ENCODE measurements around the gene ACAA1.

Gene ACAA1

DNA sequence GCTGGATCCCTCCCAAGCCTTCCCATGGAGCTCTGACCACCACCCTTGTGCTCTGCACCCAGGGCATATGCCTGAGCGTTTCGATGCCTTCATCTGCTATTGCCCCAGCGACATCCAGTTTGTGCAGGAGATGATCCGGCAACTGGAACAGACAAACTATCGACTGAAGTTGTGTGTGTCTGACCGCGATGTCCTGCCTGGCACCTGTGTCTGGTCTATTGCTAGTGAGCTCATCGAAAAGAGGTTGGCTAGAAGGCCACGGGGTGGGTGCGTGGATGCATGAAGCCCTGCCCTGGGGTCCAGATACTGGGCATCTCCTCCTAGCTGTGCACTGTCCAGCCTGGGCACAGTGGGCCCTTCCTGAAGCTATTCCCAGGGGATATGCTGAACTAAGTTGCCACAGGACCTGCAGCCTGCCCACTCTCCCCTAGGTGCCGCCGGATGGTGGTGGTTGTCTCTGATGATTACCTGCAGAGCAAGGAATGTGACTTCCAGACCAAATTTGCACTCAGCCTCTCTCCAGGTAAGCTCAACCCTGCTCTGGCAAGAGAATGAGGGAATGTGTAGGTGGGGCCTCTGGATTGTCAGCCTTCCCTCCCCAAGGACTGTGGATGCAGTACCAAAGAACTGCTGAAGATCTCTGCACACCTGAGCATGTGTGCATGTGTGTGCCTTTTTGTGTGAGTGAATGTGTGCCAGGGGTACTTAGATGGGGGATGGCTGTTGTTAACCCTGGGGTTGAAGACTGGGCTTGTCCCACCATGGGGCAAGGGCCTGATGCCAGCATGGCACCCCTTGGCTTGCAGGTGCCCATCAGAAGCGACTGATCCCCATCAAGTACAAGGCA is 3.6 kb upstream of the ACAA1 start:
- no peak for TF ChIP-seq CTCF (IDR thresholded peaks at IDR 0.05)
- peaks cover 8 to 22% (median 18%) of the 10 kb centered on the region in 3 donors for H3K36me3 ChIP-seq
- no peak overlapping the region for H3K27ac ChIP-seq
- H3K9me3 ChIP-seq = no peaks in the 10 kb centered on the region
- H3K4me1 ChIP-seq = peaks cover 0 to 36% (median 26%) of the 10 kb centered on the region in 4 donors
- H3K27me3 ChIP-seq = no peaks in the 10 kb centered on the region
- DNase-seq = peak in 1 of 2 donors; percentile 50
- no peak overlapping the region for H3K4me3 ChIP-seq
- intact Hi-C loops (cut with DNase I; ENCODE audit: low total_unique reads) = no loop called here

DNA sequence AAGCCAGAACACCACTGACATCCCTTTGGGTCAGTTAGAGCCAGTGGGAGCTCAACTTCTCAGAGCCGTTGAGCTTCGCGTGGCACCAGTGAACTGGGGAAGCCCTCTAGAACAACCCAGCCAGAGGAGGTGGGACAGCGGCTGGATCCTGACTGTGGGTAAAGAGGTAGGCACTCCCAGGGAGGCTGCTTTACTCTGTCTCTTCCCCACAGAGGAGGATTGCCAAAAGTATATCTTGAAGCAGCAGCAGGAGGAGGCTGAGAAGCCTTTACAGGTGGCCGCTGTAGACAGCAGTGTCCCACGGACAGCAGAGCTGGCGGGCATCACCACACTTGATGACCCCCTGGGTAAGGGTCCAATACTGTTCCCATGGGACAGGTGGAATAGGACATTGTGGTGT is 2.7 kb upstream of the ACAA1 start:
- H3K36me3 ChIP-seq = peaks cover 8 to 23% (median 18%) of the 10 kb centered on the region in 3 donors
- intact Hi-C loops (cut with DNase I; ENCODE audit: low total_unique reads) = loop anchor here (2.0 to 10.0 kb wide), 2 partner anchors 25 to 105 kb away; partner anchors contain the start of genes DLEC1 and OXSR1
- H3K27me3 ChIP-seq = no peaks in the 10 kb centered on the region
- H3K4me1 ChIP-seq = peaks cover 0 to 44% (median 33%) of the 10 kb centered on the region in 4 donors
- H3K9me3 ChIP-seq = no peaks in the 10 kb centered on the region
- no peak for TF ChIP-seq CTCF (IDR thresholded peaks at IDR 0.05)
- DNase-seq = peak in 1 of 2 donors; percentile 61
- H3K27ac ChIP-seq = peak overlapping the region in 1 of 2 donors; percentile 89
- H3K4me3 ChIP-seq = peak overlapping the region; percentile 90 to 97

- H3K27me3 ChIP-seq = no peaks in the 10 kb centered on the region
- H3K27ac ChIP-seq = peak overlapping the region; percentile 88 to 89
- H3K9me3 ChIP-seq = no peaks in the 10 kb centered on the region
- peaks cover 10 to 27% (median 18%) of the 10 kb centered on the region in 3 donors for H3K36me3 ChIP-seq
- intact Hi-C loops (cut with DNase I; ENCODE audit: low total_unique reads) = loop anchor here (2.0 to 10.0 kb wide), 2 partner anchors 26 to 104 kb away; partner anchors contain the start of genes DLEC1 and OXSR1
- DNase-seq = peak in 1 of 2 donors; percentile 48
- H3K4me3 ChIP-seq = peak overlapping the region; percentile 90 to 97
- no peak for TF ChIP-seq CTCF (IDR thresholded peaks at IDR 0.05)
- peaks cover 0 to 49% (median 33%) of the 10 kb centered on the region in 4 donors for H3K4me1 ChIP-seq
Measured at GRCh38 chr3:38139191-38139590, 2.3 kb upstream of the ACAA1 start.

- Histone ChIP-seq H3K36me3 (peaks cover 16 to 34% (median 24%) of the 10 kb centered on the region in 3 donors), H3K4me1 (peaks cover 0 to 55% (median 33%) of the 10 kb centered on the region in 4 donors), H3K27me3 (no peaks in the 10 kb centered on the region), H3K27ac (peak within 1 kb of the TSS; percentile 88 to 89), H3K4me3 (peak within 1 kb of the TSS; percentile 90 to 97), H3K9me3 (no peaks in the 10 kb centered on the region)
- intact Hi-C loops (cut with DNase I; ENCODE audit: low total_unique reads) = loop anchor here (2.0 to 10.0 kb wide), 2 partner anchors 26 to 104 kb away; partner anchors contain the start of genes DLEC1 and OXSR1
- peak; percentile 86 to 90 for DNase-seq
- no peak for TF ChIP-seq CTCF (IDR thresholded peaks at IDR 0.05)
Measured at GRCh38 chr3:38138349-38139190, 1.6 kb upstream of the ACAA1 start, which contains the start of gene MYD88. MYD88 (plus strand) TSS chr3:38138661; CDS start chr3:38138701, 40 bp downstream.

Measured in tibial artery (tissue), 4 donors.